Non-pigmented ciliary epithelial cell (primary cell): ENCODE results near the gene ATP13A1.
A peak's percentile ranks its signal among the peaks of the same experiment; 100 is the strongest.

Experiments used
- DNase-seq: peaks from one replicate; pipeline ENCODE4 v3.0.0-alpha.2; 2010; ENCODE audit warnings: low read depth

The ATP13A1 gene

DNA sequence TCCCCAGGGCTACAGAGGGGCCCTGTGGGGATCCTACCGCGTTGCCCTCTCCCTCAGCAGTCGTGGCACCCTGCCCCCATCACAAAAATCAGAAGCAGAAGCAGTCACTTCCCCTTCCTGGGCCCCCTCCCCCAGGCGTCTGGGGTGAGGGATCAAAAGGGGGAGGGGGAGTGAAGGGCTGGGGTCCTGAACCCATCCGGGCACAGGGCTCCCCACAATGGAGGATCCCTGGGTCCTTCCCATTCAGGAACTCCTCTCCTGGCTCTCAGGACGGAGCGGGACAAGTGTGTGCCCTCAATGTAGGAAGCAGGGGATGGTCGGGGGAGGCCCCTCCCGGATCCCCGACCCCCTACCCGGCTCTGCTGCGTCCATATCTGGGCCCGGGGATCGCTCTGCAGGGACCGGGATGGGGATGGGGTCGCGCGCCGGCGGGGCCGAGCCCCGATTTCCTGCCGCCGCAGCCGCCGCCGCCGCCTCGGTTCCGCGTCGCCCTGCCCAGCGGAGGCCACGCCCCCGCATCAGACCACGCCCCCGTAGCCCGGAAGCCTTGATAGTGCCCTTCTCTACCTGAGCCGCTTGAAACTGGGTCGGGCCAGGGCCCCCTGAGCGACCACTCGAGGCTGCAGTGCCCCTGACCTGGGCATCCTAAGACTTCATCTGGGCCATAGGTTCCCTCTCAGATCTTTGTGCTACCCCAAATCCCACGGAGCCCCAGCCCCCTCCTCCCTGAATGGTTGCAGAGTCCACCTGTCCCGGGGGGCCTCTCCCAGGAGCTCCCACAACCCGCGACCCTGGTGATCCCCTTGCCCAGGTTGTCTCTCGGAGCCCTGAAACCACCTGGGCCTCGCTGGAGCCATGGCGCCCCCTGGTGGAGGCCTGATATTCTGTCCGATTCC, 20.1 kb downstream of the ATP13A1 start, which contains the start of gene GMIP:
TSS of gene GMIP (minus strand) at position 500 of the 896 bp plus-strand sequence. CDS start at position 372, 128 bp downstream.
- no peak for DNase-seq

DNA sequence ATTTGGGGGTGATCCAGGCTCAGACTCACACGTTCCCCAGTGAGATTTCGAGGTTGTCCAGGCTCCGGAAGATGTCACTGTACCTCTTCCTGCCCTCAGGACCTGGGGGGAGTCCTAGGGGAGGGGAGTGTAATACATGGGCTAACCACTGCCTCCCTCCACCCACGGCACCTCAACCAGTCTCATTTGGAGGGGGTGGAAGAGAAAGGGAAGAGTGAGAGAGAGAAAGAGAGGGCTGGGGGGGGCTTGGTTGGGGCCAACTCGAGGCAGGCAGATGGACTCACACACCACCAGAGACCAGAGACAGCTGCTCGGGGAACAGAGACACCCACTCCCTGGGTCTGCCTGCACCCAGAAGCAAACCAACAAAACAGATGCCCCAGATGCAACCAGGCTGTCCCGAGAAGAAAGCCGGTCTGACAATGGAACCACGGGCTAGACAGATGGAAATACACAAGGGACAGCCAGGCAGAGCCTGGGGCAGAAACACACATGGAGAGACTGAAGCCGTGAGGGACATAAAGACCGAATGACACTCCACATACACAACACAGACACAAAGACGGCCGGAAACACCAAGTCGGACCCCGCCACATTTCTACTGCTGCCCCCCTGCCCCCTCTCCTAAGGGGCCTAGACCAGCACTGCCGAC, 20.8 kb downstream of the ATP13A1 start:
- no peak for DNase-seq

DNA sequence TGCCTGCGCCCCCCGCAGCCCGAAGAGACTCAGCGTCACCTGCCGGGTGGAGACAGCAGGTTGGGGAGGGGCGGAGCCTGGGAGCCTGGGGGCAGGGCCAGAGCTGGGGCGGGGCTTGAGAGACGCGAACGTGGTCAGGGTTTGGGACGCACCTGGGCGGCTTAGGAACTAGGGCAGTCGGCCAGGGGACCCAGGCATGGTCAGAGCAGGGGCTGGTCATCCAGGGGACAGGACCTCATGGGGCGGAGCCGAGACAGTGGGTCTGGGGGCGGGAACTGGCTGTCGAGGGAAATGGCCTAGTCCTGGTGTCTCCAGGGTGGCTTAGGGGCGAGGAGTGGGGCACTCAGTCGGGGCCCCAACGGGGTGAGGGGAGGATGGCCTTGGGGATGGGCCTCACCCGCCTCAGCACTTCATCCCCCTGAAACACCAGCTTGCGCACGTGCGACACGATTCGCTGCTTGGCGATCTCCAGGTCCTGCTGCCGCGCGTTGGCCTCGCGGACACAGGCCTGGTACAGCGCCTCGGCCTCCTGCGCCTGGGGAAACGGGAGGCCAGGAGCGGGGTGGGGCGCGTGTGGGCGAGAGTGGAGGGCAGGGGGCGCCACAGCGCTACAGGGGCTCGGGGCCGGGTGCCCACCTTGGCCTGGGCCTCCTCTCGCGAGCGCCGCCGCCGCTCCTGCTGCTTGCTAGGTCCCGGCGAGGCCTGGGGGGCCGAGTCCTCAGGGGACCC, 25.8 kb downstream of the ATP13A1 start:
- DNase-seq, result no peak

DNA sequence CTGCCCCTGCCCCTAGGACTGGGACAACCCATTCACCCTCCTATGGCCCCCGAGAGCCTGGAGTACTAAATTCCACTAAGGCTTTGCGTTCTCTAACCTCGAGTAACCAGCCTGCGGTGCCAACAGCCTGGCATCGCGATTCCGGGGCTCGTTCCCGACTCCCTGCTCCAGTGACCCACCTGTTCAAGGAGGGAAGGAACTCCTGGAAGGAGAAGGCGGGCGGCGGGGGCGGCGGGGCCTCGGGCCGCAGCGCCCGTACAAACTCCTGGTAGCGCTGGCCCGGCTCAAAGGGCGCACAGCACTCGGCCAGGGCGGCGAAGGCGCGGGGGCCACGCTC, 26.3 kb downstream of the ATP13A1 start:
- DNase-seq, result no peak

DNA sequence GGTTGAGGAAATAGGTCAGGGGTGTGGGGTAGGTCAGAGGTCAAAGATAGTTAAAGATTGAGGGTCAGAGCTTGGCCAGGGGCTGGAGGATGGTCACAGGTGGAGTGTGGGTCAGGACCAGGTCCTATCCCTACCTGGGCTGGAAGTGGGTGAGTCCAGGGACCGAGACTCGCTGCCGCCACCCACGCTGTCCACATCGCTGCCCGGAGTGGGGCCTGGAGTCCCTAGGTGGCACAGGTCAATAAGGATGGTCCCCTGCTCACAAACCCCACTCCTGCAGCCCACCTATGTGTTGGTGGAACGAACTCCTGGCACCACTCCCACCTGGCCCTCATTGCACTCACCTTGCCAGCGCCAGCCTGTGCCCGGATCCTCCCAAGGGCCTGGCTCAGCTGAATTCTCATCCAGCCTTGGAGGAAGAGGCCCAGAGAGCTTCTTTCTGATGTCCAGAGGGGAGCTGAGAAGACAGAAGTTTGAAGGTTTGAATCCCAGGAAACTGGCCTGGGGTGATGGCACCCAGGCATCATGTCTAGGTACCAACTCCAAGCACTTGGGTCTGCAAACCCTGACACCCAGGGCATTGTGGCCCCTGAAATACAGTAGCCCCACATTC, 26.8 kb downstream of the ATP13A1 start:
- no peak for DNase-seq

DNA sequence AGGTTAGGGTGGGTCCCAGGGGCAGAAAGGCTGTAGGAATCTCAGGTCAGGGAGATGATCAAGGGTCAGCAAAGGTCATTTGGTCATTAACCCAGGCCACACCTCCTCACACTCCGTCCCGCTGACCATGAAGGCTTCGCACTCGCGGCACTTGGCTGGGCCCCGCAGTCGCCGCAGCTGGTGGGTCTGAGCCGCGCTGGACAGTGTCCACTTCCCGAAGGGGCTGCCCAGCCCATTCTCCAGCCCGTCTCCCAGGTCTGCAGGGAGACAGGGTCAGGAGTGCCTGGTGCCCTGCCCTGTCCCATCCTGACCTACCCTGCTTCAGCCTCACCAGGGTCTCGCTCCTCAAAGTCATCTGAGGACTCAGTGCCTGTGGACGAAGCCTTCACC, 28.2 kb downstream of the ATP13A1 start:
- no peak for DNase-seq

DNA sequence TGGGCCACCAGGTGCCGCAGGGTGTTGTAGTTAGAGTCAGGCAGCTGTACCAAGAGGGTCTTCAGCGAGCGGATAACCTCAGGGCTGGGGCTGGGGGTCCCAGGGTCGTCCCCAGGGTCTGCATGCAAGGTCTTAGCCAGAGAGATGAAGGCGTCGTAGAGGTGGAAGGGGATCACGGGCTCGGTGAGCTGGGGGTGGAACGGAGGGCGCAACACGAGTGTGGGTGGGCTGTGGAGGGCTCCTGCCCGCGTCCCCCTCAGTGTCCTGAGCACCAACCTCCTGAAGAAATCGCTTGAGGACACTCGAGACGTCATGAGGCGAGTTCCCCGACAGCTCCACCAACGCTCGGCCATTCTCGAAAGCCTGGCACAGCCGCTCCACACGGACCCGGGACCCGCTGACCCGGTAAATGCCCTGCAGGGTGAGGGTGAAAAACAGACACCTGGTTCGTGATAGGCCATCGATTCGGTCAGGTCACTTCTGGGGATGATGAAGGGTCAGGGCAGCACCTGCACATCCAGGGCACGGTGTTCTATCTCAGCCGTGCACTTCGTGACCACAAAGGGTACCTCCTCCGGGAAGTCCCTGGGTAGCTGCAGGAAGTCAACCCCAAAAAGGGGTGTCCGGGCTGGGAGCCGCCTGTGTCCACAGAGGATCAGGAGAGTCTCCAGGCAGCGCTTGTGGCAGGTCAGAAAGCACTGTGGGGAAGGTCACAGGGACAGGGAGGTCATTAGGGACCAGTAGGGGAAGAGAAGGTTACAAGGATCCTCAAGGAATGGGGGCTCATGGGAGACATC, 28.8 kb downstream of the ATP13A1 start:
- DNase-seq, result no peak

DNA sequence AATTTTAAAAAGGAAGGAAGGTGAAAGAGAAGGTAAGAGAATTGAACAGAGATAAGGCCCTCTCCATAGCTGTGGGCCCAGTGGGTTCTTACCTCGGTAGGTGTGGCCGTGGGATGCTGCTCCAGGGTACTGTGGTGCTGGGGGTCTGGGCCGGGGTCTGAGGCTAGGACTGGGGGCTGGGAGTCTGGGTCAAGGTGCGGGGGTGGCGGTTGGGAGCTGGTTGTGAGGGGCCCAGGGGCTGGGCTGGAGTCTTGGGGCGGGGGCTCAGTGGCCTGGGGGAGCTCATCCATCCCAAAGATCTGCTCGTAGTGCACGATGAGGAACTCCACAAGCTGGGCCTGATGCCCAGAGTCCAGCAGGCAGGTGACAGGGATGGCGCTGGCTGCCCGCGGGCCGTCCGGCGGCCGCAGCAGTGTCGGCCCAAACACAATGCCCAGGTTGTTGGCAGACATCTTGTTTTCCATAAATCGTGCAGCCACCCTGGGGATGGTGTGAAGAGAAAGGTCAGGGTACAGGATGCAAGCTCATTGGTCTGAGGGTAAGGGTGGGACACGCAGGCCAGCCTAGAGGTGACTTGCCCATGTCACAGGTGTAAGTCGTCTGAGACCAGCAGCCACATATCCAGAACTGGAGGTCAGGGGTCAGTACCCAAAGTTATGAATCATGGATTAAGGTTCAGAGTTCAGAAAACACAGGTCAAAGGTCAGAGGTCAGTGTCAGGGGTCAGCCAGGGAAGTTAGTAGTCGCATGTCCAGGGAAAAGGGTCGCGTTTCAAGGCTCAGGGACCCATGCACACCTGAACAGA, 29.6 kb downstream of the ATP13A1 start:
- no peak for DNase-seq

DNA sequence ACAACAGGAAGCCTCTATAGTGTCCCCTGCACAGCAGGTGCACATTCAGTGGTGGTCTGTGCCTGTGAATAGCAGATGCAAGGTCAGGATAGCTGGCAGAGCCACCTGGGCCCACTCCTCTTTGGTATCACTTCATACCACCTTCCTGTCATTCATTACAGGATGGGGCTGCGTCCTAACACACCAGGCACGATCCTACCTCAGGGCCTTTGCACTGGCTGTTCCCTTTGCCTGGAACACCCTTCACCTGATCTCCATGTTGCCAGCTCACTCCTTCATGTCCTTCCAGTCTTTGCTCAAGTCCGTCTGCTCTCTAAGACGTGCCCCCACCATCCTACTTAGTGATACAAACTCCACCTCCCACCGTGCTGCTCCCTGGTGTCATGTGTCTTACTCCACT, 30.8 kb downstream of the ATP13A1 start:
- DNase-seq, result no peak

DNA sequence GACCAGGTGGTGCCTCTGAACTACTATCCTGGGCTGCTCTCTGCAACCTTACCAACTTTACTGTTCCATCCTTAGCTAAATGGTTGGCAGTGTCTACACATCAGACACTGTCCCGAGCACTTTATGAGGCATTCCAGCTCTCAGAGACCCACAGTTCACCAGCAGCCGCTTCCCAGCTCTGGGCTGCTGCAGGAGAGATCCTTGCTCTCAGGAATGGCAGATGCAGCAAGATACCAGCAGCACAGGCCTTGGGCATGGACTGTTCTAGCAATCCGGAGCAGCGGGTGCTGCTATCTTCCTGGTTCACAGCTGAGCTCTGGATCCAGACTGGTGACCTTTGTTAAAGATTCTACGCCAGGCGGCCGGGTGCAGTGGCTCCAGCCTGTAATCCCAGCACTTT, 32.1 kb downstream of the ATP13A1 start:
- DNase-seq, result no peak

DNA sequence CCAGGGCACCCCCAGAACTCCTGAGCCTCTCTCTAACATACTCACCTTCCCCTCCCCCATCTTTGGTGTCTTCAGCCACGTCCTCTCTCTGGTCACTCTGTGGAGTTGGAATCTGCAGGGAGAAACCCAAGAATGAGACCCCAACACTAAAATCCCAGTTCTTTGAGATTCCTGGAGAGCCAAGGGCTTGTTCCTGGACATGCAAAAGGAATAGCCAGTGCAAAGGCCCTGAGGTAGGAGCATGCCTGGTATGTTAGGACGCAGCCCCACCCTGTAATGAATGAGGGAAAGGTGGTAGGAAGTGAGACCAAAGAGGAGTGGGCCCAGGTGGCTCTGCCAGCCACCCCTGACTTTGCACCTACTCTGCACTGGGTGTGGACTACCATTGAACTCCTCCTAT, 33.0 kb downstream of the ATP13A1 start:
- no peak for DNase-seq

DNA sequence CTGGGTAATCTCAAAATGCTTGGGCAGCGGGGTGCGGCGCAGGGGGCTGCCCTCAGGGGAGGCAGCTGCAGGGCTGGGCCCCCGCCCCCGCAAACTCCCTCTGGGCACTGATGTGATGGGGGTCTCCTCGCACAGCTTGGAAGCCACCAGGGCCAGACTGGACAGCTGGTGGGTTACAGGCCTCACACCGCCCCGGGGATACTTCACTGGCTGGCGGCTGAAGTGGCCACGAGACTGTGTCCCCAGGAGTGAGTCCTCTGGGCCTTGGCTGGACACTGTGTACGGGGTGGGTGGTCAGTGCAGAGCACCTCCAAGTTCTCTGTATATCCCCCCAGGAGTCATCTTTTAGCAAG, 33.4 kb downstream of the ATP13A1 start:
- no peak for DNase-seq

DNA sequence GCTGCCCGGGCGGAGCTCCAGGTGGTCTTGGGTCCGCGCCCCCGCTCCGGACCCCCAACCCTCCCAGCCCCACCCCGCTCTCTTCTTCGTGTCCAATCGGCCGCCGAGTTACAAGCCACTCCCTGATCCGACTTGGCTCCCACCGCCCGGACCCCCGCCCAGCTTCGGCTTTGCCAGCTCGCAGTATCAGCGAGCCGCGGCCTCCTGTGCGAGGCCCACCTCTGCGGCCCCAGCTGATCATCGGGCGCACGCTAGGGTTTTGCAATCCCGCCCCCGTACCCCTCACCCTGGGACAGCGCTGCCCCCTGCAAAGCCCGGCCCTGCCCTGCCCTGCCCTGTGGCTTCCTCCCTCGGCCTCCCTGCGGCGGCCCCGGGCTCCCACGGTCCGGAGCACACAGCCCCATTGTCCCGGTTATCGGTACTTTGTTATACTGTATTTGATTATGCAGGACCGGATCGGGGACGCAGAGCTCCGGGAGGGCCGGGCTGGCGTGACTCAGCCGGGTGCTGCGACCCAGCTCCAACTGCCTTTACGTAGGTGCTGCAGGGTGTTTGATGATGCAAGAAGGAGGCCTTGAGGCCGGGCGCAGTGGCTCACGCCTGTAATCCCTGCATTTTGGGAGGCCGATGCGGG, 34.9 kb downstream of the ATP13A1 start:
- DNase-seq, result peak; percentile 36

DNA sequence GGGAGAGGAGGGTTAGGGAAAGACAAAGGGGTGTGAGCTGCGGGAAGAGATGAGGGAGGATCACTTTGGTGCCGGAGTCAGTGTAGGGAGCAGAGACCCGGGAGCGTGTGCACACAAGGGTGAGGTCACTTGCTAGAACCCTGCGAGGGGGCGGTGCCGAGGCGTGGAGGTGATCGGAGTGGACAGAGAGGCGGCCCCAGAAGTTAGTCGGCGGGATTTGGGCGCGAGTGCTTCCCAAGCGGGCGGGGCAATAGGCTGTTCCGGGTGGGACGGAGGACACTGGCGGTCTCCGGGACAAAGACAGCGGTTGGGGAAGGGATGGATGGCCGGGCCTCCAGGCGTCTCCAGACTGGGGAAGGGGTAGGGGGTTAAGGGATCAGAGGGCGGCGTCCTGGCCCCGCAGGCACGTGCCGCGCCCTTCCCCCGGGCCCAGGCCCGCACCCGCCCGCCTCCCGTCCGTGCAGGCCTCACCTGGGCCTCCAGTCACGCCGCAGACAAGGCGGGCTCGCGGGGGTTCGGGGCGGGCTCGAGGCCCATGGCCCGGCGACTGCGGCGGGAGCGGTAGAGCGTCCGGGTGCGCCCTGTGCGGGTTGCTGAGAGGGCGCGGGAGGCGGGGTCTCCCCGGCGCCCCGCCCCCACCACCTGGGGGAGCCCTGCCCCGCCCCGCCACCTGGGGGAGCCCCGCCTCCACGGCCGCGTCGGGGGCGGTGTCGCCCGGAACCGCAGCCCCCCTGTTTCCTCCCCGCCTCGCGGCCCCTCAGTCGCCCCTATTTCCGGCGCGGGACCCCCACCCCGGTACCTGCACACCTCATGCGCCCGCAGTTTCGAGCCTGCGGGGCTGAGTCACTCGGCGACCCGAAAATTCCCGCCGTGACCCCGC, 35.6 kb downstream of the ATP13A1 start, which contains the start of gene LPAR2:
TSS of gene LPAR2 (minus strand) at position 600 of the 880 bp plus-strand sequence. CDS start 945 bp downstream, outside the sequence.
- DNase-seq, result no peak

DNA sequence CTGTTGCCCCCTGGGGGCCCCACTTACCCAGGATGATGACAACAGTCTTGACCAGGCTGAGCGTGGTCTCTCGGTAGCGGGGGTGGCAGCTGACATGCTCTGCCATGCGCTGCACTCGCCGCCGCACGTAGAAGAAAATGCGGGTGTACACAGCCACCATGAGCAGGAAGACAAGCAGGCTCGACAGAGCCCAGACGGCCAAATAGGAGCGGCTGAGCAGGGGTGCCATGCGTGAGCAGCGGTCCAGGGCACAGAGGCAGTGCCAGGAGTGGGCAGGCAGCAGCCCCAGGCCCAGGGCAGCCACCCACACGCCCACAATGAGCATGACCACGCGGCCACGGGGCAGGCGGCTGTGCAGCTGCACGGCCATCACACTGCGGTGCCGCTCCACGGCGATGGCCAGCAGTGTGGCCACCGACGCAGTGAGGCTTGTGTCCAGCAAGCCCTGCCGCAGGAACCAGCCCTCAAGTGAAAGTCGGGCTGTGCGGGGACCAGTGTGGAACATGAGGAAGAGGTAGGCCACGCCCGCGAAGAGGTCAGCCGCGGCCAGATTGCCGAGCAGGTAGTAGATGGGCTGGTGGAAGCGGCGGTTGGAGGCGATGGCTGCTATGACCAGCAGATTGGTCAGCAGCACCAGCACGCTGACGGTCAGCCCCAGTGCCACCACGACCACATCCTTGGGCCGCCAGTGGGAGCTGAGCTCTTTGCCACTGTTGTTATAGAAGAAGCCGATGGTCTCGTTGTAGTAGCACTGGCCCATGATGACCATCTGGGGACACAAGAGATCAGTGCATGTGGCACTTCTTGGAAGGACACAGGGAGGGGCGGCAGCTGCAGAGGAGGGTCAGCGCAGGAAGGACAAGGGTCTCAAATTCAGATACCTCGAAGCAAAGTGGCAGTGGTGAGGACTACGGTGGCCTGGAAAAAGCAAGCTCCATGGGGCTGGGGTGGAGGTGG, 36.7 kb downstream of the ATP13A1 start:
- no peak for DNase-seq

DNA sequence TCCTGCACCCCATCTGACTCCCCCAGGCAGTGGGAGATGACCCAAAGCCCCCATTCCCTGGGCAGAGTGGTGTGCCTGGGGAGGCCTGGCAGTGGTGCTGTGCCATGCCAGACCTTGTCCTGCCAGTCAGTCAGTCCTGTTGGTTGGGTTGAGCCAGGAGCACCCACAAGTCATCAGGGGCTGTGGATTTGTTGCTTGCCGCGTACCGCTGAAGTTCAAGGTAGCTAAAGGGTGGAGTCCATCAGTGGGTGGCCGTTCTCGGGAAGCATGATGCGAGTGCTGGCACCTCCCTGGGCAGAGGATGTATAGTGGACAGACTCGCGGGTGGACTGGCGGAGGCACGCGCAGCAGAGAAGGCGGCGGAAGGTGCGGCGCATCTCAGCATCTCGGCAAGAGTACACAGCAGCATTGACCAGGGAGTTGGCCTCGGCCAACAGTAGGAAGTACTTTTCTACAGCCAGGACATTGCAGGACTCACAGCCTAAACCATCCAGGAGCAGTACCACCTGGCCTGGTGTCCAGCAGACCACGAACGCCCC, 39.4 kb downstream of the ATP13A1 start:
- no peak for DNase-seq

DNA sequence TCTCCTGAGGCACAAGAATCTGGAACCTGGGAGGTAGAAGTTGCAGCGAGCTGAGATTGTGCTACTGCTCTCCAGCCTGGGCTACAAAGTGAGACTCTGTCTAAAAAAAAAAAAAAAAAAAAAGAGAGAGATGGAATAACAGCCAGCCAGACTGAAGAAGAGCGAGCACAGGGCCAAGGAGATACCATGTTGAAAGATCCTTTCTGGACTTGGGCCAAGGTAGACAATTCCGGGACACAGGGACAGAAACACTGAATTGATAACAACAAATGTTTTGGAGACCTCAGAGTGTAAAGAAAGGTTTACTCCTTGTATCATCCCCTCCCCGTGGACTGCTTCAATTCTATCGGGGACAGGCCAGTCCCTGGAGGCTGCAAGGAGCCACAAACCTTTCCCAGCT, 40.1 kb downstream of the ATP13A1 start:
- no peak for DNase-seq

DNA sequence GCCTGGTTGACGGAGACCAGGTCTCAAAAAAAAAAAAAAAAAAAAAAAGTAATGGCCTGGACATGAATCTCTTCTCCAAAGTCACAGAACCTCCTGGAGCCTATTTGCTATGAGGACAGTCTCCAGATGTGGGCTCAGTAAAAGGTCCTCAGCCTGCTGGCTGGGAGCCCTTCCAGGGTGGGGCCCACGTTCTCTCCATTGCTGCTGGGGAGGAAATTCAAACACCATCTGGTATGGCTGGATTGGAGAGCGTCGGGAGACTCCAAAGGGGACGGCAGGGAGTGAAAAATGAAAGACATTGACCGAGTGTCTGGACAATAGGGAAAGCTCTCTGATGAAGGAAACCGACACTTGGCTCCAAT, 43.6 kb downstream of the ATP13A1 start:
- DNase-seq, result no peak
